A673 (cell line): ENCODE measurements around the gene ARHGAP21. TPM values are rescaled to one million over a fixed set of nuclear protein-coding genes. Genes with fewer than 3 reads are reported as not detected.

Experiments
- BruUV-seq: library from RNA; stranded (reverse); fragments of 400-500 nt; replicated peaks from 2 replicates; lab custom pipeline; 2021; lab: Mats Ljungman, UMichigan
- CTCF ChIA-PET: fragments of 300-600 bp; sonication (Branson Sonifier 250); formaldehyde crosslinking; loops from one replicate; lab custom pipeline; 2022; ENCODE audit warnings: antibody characterized with exemption; lab: Charles Lee
- POLR2A ChIA-PET: fragments of 300-600 bp; sonication (Branson Sonifier 250); formaldehyde crosslinking; loops from one replicate; lab custom pipeline; 2022; ENCODE audit warnings: antibody characterized with exemption; ENCODE audit not compliant: low non-redundant PET; lab: Charles Lee
- DNase-seq: peaks from one replicate; pipeline ENCODE4 v3.0.0-alpha.2; 2015; ENCODE audit warnings: low spot score
- H3K27ac ChIP-seq: fragments of 200-600 bp; sonication (generic); 2 replicates; pipeline ENCODE4 v1.5.1; 2016; ENCODE audit warnings: mixed run types, low read depth, mild to moderate bottlenecking, mixed read lengths, antibody characterized with exemption, low read length; ENCODE audit not compliant: poor library complexity, severe bottlenecking
- H3K27me3 ChIP-seq: fragments of 200-600 bp; sonication (generic); replicated peaks from 2 replicates; pipeline ENCODE4 v1.6.1; 2017; ENCODE audit warnings: mixed run types, low read depth, mild to moderate bottlenecking, mixed read lengths, antibody characterized with exemption, low read length; ENCODE audit not compliant: insufficient read depth, poor library complexity
- H3K36me3 ChIP-seq: fragments of 200-600 bp; sonication (generic); 2 replicates; pipeline ENCODE4 v1.6.1; 2016; ENCODE audit warnings: mixed run types, mild to moderate bottlenecking, mixed read lengths, antibody characterized with exemption, low read length; ENCODE audit not compliant: insufficient read depth, poor library complexity, severe bottlenecking
- H3K4me1 ChIP-seq: fragments of 200-600 bp; sonication (generic); 2 replicates; pipeline ENCODE4 v1.6.1; 2017; ENCODE audit warnings: mixed run types, mild to moderate bottlenecking, mixed read lengths, antibody characterized with exemption, low read length; ENCODE audit not compliant: insufficient read depth, poor library complexity, severe bottlenecking
- H3K4me3 ChIP-seq: fragments of 200-600 bp; sonication (generic); 2 replicates; pipeline ENCODE4 v1.5.1; 2016; ENCODE audit warnings: low read depth, mixed run types, mild to moderate bottlenecking, mixed read lengths, low read length; ENCODE audit not compliant: poor library complexity, severe bottlenecking
- H3K9me3 ChIP-seq: fragments of 200-600 bp; sonication (generic); 2 replicates; pipeline ENCODE4 v1.6.1; 2016; ENCODE audit warnings: mixed run types, low read depth, mild to moderate bottlenecking, mixed read lengths, antibody characterized with exemption, low read length; ENCODE audit not compliant: poor library complexity, severe bottlenecking
- CTCF ChIP-seq: fragments of 300-800, 200-600 bp; sonication (generic); conservative IDR thresholded peaks from 2 replicates; pipeline ENCODE4 v1.5.1; 2017; ENCODE audit warnings: low read depth, mild to moderate bottlenecking, antibody characterized with exemption, low read length, moderate library complexity, mixed read lengths
- EZH2 ChIP-seq: fragments of 200-600 bp; sonication (generic); IDR thresholded peaks from 2 replicates; pipeline ENCODE4 v1.6.1; 2017; ENCODE audit warnings: borderline replicate concordance, low read depth, mild to moderate bottlenecking, mixed read lengths, antibody characterized with exemption, low read length; ENCODE audit not compliant: poor library complexity, severe bottlenecking
- intact Hi-C: fragments of 100-400 bp; cut with micrococcal nuclease; formaldehyde crosslinking; loops from one replicate; pipeline ENCODE4 v1.10.0; 2022; ENCODE audit not compliant: unreplicated experiment
- total RNA-seq: library from RNA; stranded (reverse); gene quantifications from 2 replicates; pipeline ENCODE4 v1.2.3, GENCODE V29; 2021

ARHGAP21 gene
- total RNA-seq, 1 experiment from 2014 or later = 68.6 TPM

GRCh38 chr10:24669285-24669852 lies 54.3 kb downstream of the ARHGAP21 start:
- TF ChIP-seq CTCF (no peak), EZH2 (no peak)
- intact Hi-C loops = no loop called here
- ChIA-PET CTCF (no interaction called here), POLR2A (no interaction called here)
- H3K4me3 ChIP-seq = no peak overlapping the region
- no peak for DNase-seq
- H3K27ac ChIP-seq = no peak overlapping the region
- BruUV-seq = no TSS peak
- peaks cover 8% of the 10 kb centered on the region for H3K36me3 ChIP-seq
- no peaks in the 10 kb centered on the region for H3K4me1 ChIP-seq
- H3K9me3 ChIP-seq = no peaks in the 10 kb centered on the region
- no peaks in the 10 kb centered on the region for H3K27me3 ChIP-seq

- H3K27me3 ChIP-seq = no peaks in the 10 kb centered on the region
- no TSS peak for BruUV-seq
- H3K4me3 ChIP-seq = no peak overlapping the region
- no peaks in the 10 kb centered on the region for H3K9me3 ChIP-seq
- intact Hi-C loops = no loop called here
- TF ChIP-seq CTCF (no peak), EZH2 (no peak)
- ChIA-PET CTCF (no interaction called here), POLR2A (no interaction called here)
- peaks cover 8% of the 10 kb centered on the region for H3K36me3 ChIP-seq
- DNase-seq = no peak
- H3K27ac ChIP-seq = no peak overlapping the region
- H3K4me1 ChIP-seq = no peaks in the 10 kb centered on the region
Observed at GRCh38 chr10:24668247-24668646, 55.4 kb downstream of the ARHGAP21 start.

GRCh38 chr10:24664991-24665390 lies 58.7 kb downstream of the ARHGAP21 start:
- ChIA-PET CTCF (no interaction called here), POLR2A (no interaction called here)
- H3K4me3 ChIP-seq = no peak overlapping the region
- no peaks in the 10 kb centered on the region for H3K4me1 ChIP-seq
- no peak overlapping the region for H3K27ac ChIP-seq
- TF ChIP-seq CTCF (no peak), EZH2 (no peak)
- DNase-seq = no peak
- no peaks in the 10 kb centered on the region for H3K9me3 ChIP-seq
- BruUV-seq = TSS peak; percentile 7
- H3K36me3 ChIP-seq = peaks cover 8% of the 10 kb centered on the region
- no peaks in the 10 kb centered on the region for H3K27me3 ChIP-seq
- intact Hi-C loops = no loop called here
